Measurements from ENCODE around the gene CORIN.
"Not testable (repeated sequence)": the region's sequence is repeated elsewhere in the genome, so short reads cannot be mapped to it uniquely, and the experiment has no call there.

CORIN gene

GRCh38 chr4:47721485-47721884 lies 116.4 kb downstream of the CORIN start:
- DNase-seq (ENCODE audit: low spot score): no peak

GRCh38 chr4:47720787-47721186 lies 117.1 kb downstream of the CORIN start:
- DNase-seq (ENCODE audit: low spot score): no peak

- no peak for DNase-seq (ENCODE audit: low spot score)
These were observed 118.3 kb downstream of the CORIN start for GRCh38 chr4:47719576-47719975.

- no peak for DNase-seq (ENCODE audit: low spot score)
These were observed 119.2 kb downstream of the CORIN start for GRCh38 chr4:47718696-47719095.

- DNase-seq (ENCODE audit: low spot score): no peak
These were observed 120.7 kb downstream of the CORIN start for GRCh38 chr4:47717188-47717587.

GRCh38 chr4:47715716-47716416 lies 122.0 kb downstream of the CORIN start:
- DNase-seq (ENCODE audit: low spot score): no peak

GRCh38 chr4:47714269-47714668 lies 123.6 kb downstream of the CORIN start:
- DNase-seq (ENCODE audit: low spot score): no peak

GRCh38 chr4:47713129-47713834 lies 124.6 kb downstream of the CORIN start:
- no peak for DNase-seq (ENCODE audit: low spot score)

GRCh38 chr4:47711646-47712045 lies 126.2 kb downstream of the CORIN start:
- no peak for DNase-seq (ENCODE audit: low spot score)

GRCh38 chr4:47711183-47711582 lies 126.7 kb downstream of the CORIN start:
- DNase-seq (ENCODE audit: low spot score): no peak

- DNase-seq (ENCODE audit: low spot score): not testable (repeated sequence)
These were observed 131.5 kb downstream of the CORIN start for GRCh38 chr4:47706352-47706751.

- DNase-seq (ENCODE audit: low spot score): no peak
These were observed 132.4 kb downstream of the CORIN start for GRCh38 chr4:47705326-47705981.

- no peak for DNase-seq (ENCODE audit: low spot score)
These were observed 133.1 kb downstream of the CORIN start for GRCh38 chr4:47704693-47705325.

GRCh38 chr4:47703956-47704355 lies 133.9 kb downstream of the CORIN start:
- no peak for DNase-seq (ENCODE audit: low spot score)

GRCh38 chr4:47703008-47703407 lies 134.9 kb downstream of the CORIN start:
- DNase-seq (ENCODE audit: low spot score): no peak

- no peak for DNase-seq (ENCODE audit: low spot score)
These were observed 136.6 kb downstream of the CORIN start for GRCh38 chr4:47701286-47701685.

- DNase-seq (ENCODE audit: low spot score): no peak
These were observed 139.0 kb downstream of the CORIN start for GRCh38 chr4:47698837-47699236.

- no peak for DNase-seq (ENCODE audit: low spot score)
These were observed 141.0 kb downstream of the CORIN start for GRCh38 chr4:47696823-47697222.

GRCh38 chr4:47695260-47695659 lies 142.6 kb downstream of the CORIN start:
- no peak for DNase-seq (ENCODE audit: low spot score)

GRCh38 chr4:47694322-47694721 lies 143.5 kb downstream of the CORIN start:
- no peak for DNase-seq (ENCODE audit: low spot score)

- DNase-seq (ENCODE audit: low spot score): no peak
These were observed 145.2 kb downstream of the CORIN start for GRCh38 chr4:47692691-47693090.

GRCh38 chr4:47691757-47692383 lies 146.0 kb downstream of the CORIN start:
- DNase-seq (ENCODE audit: low spot score): not testable (repeated sequence)
